ENCODE data around the gene KRTAP4-3. TPM values are rescaled to one million over a fixed set of nuclear protein-coding genes. Genes with fewer than 3 reads are reported as not detected.
"Not testable (repeated sequence)": the region's sequence is repeated elsewhere in the genome, so short reads cannot be mapped to it uniquely, and the experiment has no call there.

KRTAP4-3 gene
- total RNA-seq, 2 donors from 2014 or later = not detected

- intact Hi-C loops (cut with DNase I, micrococcal nuclease); DNase-seq; ATAC-seq: not testable (repeated sequence)
Observed at GRCh38 chr17:41123292-41123990, 44.6 kb downstream of the KRTAP4-3 start.

DNA sequence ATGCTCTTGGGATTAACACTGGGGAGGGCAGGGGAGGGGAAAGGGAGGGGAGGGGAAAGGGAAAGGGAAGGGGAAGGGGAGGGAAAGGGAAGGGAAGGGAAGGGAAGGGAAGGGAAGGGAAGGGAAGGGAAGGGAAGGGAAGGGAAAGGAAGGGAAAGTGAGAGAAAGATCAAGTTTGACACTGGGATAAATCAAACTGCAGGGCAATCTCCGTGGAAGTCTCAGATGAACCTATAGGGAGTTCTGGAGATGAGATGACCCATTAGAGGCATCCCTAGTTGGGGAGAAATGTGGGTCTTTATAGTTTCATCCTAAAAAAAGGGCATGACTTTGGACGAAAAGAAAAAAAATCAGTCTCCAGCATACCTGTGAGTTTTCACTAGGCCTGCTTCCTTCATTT lies 46.3 kb downstream of the KRTAP4-3 start:
- no peak for DNase-seq
- intact Hi-C loops (cut with DNase I, micrococcal nuclease) = no loop called here
- no peak for ATAC-seq

DNA sequence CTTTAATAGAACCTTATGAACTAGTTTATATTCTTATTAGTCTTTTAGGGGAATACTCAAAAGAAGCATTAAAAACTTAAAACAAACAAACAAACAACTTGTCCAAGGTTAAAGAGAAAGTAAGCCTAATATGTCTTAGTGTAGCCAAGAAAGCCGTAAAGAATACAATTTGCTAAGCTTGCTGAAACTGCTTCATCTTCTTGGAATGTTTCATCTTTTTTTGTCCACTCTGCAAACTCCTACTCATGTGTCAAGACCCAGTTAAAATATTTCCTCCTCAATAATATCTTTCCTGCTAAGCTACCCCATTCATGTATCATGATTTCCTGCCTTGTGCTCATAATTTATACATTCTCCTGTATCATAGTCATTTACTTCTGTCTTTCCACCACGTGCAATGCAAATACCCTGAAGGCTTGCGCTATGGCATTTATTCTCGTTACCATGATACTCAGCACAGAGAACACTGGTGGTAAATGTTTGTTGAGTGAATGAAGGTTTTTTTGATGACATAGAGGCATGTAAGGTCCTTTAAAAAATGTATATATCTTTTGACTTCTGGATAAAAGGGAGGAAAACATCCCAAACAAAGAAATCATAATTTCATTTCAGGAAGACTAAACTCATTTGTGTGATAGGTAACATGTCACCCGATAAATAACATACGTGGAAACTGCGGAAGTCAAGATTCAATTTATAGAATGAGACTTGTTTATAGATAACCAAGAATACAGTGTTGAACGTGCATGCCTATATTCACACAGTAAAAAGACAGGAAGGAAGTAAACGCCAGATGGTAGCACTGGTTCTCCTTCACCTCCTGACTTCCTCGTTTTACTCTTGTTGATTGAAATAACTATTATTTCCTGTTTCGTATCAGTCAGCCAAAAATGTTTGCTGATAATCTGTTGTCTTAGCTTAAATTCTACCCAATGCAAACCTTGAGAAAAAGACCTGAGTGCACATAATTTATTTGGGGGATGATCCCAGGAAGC lies 48.0 kb downstream of the KRTAP4-3 start:
- ATAC-seq; intact Hi-C loops (cut with DNase I, micrococcal nuclease); DNase-seq: not testable (repeated sequence)

DNA sequence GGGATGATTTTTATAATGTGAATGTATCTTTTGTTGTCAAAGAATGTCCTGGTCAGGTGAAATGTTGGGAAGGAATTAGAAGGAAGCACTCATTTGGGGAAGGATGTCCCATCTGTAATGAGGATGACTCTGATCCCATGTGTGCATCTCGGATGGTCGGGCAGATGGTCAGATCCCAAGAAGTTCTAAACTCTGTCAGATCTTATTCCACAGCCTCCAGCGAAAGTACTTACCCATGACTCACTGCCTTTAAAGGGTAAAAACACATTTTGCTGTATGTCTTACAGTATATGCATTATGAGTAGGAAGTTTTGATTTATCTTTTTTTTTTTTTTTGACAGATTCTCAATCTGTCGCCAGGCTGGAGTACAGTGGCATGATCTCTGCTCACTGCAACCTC lies 49.3 kb downstream of the KRTAP4-3 start:
- intact Hi-C loops (cut with DNase I, micrococcal nuclease) = no loop called here
- ATAC-seq = no peak
- no peak for DNase-seq

GRCh38 chr17:41117846-41118386 lies 50.1 kb downstream of the KRTAP4-3 start, which contains the start of gene KRTAP4-11:
Gene KRTAP4-11, minus strand, starts transcription at chr17:41118373. Its CDS starts 58 bp downstream, at chr17:41118315.
- intact Hi-C loops (cut with DNase I, micrococcal nuclease); ATAC-seq; DNase-seq: not testable (repeated sequence)

Other genes with a start within 250 kb of the KRTAP4-3 start
- gene KRT23, start 230.6 kb downstream of the KRTAP4-3 start, total RNA-seq = under 1 TPM in 1 of 2 donors, not detected in 1; 0.28 TPM
- not detected for gene KRT39, start 201.3 kb downstream of the KRTAP4-3 start, total RNA-seq
- gene KRT40, start 183.9 kb downstream of the KRTAP4-3 start, total RNA-seq = under 1 TPM; 0.21 to 0.39 TPM
- not detected for gene KRTAP3-3, start 174.1 kb downstream of the KRTAP4-3 start, total RNA-seq
- gene KRTAP3-2, start 168.3 kb downstream of the KRTAP4-3 start, total RNA-seq = not detected
- gene KRTAP3-1, start 159.1 kb downstream of the KRTAP4-3 start, total RNA-seq = not detected
- gene KRTAP1-5, start 141.0 kb downstream of the KRTAP4-3 start, total RNA-seq = not detected
- gene KRTAP1-4, start 138.0 kb downstream of the KRTAP4-3 start, total RNA-seq = not detected
- gene KRTAP1-3, start 133.3 kb downstream of the KRTAP4-3 start, total RNA-seq = not detected
- not detected for gene KRTAP1-1, start 126.8 kb downstream of the KRTAP4-3 start, total RNA-seq
- gene KRTAP2-1, start 120.9 kb downstream of the KRTAP4-3 start, total RNA-seq = not detected
- not detected for gene KRTAP2-2, start 113.0 kb downstream of the KRTAP4-3 start, total RNA-seq
- gene KRTAP2-3, start 108.1 kb downstream of the KRTAP4-3 start, total RNA-seq = not detected
- gene KRTAP2-4, start 102.3 kb downstream of the KRTAP4-3 start, total RNA-seq = not detected
- gene KRTAP4-7, start 84.1 kb downstream of the KRTAP4-3 start, total RNA-seq = not detected
- gene KRTAP4-8, start 70.1 kb downstream of the KRTAP4-3 start, total RNA-seq = not detected
- not detected for gene KRTAP4-16, start 66.0 kb downstream of the KRTAP4-3 start, total RNA-seq
- gene KRTAP4-9, start 62.8 kb downstream of the KRTAP4-3 start, total RNA-seq = not detected
- gene KRTAP4-11, start 49.8 kb downstream of the KRTAP4-3 start, total RNA-seq = not detected
- not detected for gene KRTAP4-12, start 44.0 kb downstream of the KRTAP4-3 start, total RNA-seq
- gene KRTAP4-6, start 27.7 kb downstream of the KRTAP4-3 start, total RNA-seq = not detected
- gene KRTAP4-5, start 18.4 kb downstream of the KRTAP4-3 start, total RNA-seq = not detected
- gene KRTAP4-4, start 7.5 kb downstream of the KRTAP4-3 start, total RNA-seq = not detected
- not detected for gene KRTAP4-2, start 10.0 kb upstream of the KRTAP4-3 start, total RNA-seq
- gene KRTAP4-1, start 16.7 kb upstream of the KRTAP4-3 start, total RNA-seq = under 1 TPM in 1 of 2 donors, not detected in 1; 0.34 TPM
- gene KRTAP9-1, start 21.7 kb upstream of the KRTAP4-3 start, total RNA-seq = not detected
- gene KRTAP9-2, start 58.4 kb upstream of the KRTAP4-3 start, total RNA-seq = not detected
- not detected for gene KRTAP9-3, start 64.2 kb upstream of the KRTAP4-3 start, total RNA-seq
- gene KRTAP9-8, start 69.8 kb upstream of the KRTAP4-3 start, total RNA-seq = not detected
- gene KRTAP9-4, start 81.5 kb upstream of the KRTAP4-3 start, total RNA-seq = not detected
- gene KRTAP9-9, start 87.2 kb upstream of the KRTAP4-3 start, total RNA-seq = not detected
- not detected for gene KRTAP9-6, start 97.2 kb upstream of the KRTAP4-3 start, total RNA-seq
- gene KRTAP9-7, start 107.5 kb upstream of the KRTAP4-3 start, total RNA-seq = not detected
- gene KRTAP29-1, start 134.6 kb upstream of the KRTAP4-3 start, total RNA-seq = not detected
- gene KRTAP16-1, start 141.1 kb upstream of the KRTAP4-3 start, total RNA-seq = not detected
- not detected for gene KRTAP17-1, start 147.5 kb upstream of the KRTAP4-3 start, total RNA-seq
- gene KRT33A, start 182.6 kb upstream of the KRTAP4-3 start, total RNA-seq = not detected
- gene KRT33B, start 201.6 kb upstream of the KRTAP4-3 start, total RNA-seq = not detected
- gene KRT34, start 214.1 kb upstream of the KRTAP4-3 start, total RNA-seq = under 1 TPM in 1 of 2 donors, not detected in 1; 0.20 TPM
- gene KRT31, start 229.4 kb upstream of the KRTAP4-3 start, total RNA-seq = not detected

Data from left colon (tissue), 2 donors.